T-helper 1 cell treated with Interleukin-12 subunit alpha and Interleukin-12 subunit beta and Interleukin-4 antibody, amounts not matched to agents 30 μg/mL and 1 μg/mL, for 36 hours (primary cell): Measurements from ENCODE around the gene GAP43.

Source experiments
- H3K27ac Mint-ChIP-seq: one replicate; pipeline ENCODE4 v1.8.0; 2021; ENCODE audit warnings: mild to moderate bottlenecking, mixed read lengths
- H3K27me3 Mint-ChIP-seq: one replicate; pipeline ENCODE4 v1.8.0; 2021; ENCODE audit warnings: low read depth, mixed read lengths
- H3K36me3 Mint-ChIP-seq: one replicate; pipeline ENCODE4 v1.8.0; 2021; ENCODE audit warnings: low read depth, mixed read lengths
- H3K4me1 Mint-ChIP-seq: one replicate; pipeline ENCODE4 v1.8.0; 2021; ENCODE audit warnings: low read depth, mixed read lengths
- H3K4me3 Mint-ChIP-seq: one replicate; pipeline ENCODE4 v1.8.0; 2021; ENCODE audit warnings: mild to moderate bottlenecking, moderate library complexity, mixed read lengths
- H3K9me3 Mint-ChIP-seq: one replicate; pipeline ENCODE4 v1.8.0; 2021; ENCODE audit warnings: mixed read lengths

Gene GAP43

DNA sequence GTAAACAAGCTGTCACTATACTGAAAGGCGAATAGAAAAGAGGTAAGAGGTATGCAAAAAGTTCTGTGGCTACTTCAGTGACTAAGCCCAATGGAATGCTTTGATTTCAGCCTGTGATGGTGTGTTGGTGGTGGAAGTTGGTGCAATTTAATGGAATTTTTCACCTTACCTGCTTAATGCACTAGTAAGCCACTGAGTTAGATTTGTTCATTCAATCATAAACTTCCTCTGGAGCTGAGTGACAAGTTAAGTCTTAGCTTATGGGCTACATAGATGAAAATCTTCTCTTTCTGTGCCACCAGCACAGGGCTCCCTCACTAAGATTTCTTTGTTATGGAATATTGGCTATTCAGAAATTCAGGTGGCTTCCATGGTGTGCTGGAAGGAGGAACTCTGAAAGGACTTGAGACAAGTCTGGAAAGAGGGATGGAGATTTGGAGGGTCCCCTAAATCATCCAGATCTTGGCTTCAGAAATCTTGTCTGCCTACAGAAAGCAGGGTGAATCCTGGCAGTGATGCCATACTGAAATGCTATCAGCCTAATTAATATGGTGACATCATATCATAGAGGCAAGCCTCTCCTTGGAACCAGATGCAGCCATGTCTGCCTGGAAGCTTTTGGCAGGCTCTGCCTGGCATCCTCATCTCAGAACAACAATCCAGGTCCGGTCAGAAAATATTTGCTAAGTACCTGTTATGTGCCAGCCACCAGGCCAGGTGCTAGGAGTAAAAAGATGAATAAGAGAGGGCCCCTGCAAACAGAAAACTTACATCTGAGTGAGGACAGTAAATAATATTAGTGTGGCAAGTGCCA lies 8.1 kb upstream of the GAP43 start:
- Mint-ChIP-seq H3K4me3 (no peak overlapping the region), H3K4me1 (no peaks in the 10 kb centered on the region), H3K27me3 (peaks cover 4% of the 10 kb centered on the region), H3K27ac (no peak overlapping the region), H3K9me3 (no peaks in the 10 kb centered on the region), H3K36me3 (no peaks in the 10 kb centered on the region)

- no peaks in the 10 kb centered on the region for H3K27me3 Mint-ChIP-seq
- no peak overlapping the region for H3K4me3 Mint-ChIP-seq
- H3K27ac Mint-ChIP-seq, result no peak overlapping the region
- H3K4me1 Mint-ChIP-seq, result no peaks in the 10 kb centered on the region
- no peaks in the 10 kb centered on the region for H3K36me3 Mint-ChIP-seq
- no peaks in the 10 kb centered on the region for H3K9me3 Mint-ChIP-seq
These were observed 6.8 kb upstream of the GAP43 start for GRCh38 chr3:115616461-115616860.

GRCh38 chr3:115617591-115617990 lies 5.7 kb upstream of the GAP43 start:
- H3K36me3 Mint-ChIP-seq, result no peaks in the 10 kb centered on the region
- H3K4me1 Mint-ChIP-seq, result no peaks in the 10 kb centered on the region
- no peaks in the 10 kb centered on the region for H3K9me3 Mint-ChIP-seq
- H3K4me3 Mint-ChIP-seq, result no peak overlapping the region
- H3K27ac Mint-ChIP-seq, result no peak overlapping the region
- peaks cover 7% of the 10 kb centered on the region for H3K27me3 Mint-ChIP-seq

DNA sequence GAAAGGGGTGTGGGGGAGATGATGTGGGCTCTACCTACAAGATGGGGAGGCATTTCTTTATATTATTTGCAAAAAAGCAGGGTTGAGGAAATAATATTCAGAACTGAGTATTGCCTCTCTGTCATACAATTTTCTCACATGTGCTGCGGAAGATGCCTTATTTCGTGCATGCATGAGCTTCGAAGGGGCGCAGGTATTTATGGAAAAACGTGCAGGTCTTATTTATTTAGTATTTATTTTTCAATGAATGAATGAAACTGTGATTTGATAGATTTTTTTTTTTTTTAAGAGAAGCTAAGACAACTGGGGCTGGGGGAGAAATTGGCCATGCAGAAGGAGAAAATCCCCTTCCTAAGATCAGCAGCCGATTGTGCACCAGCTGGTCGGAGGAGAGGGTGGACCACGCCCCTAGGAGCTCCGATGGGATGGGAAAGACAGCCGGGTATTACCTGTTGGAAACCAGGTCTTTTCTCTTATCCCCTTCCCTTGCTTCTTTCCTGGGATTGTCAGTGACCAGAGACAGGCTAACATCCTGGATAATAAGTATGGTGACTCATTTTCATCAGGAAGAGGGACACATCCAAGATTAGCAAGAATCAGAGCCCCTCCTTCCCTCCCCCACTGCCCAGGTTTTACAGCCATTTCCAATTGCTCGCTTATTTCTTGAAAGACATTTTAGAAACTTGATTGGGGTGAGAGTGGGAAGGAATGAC lies 875 bp downstream of the GAP43 start:
- Mint-ChIP-seq H3K27me3 (peaks cover 41% of the 10 kb centered on the region), H3K4me3 (no peak overlapping the region), H3K9me3 (no peaks in the 10 kb centered on the region), H3K36me3 (no peaks in the 10 kb centered on the region), H3K27ac (no peak overlapping the region), H3K4me1 (peaks cover 4% of the 10 kb centered on the region)

DNA sequence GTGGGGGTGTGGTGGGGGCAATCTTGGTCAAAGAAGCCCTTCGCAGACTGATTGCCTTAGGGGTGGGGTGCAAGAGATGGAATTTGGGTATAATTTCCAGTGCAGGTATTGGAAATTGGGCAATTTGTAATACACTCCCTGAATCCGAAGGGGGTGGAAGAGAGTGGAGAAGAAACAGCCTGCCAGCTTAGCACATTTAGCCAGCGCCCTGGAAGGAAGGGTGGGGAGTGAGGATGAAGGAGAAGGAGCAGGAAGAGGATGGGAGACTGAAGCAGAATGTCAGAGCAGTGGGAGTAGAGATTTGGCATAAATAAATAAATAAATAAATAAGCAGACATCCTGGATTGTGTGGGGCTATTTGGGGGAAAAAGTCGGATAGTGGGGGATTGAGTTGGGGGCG lies 1.6 kb downstream of the GAP43 start:
- no peaks in the 10 kb centered on the region for H3K36me3 Mint-ChIP-seq
- peaks cover 4% of the 10 kb centered on the region for H3K4me1 Mint-ChIP-seq
- H3K9me3 Mint-ChIP-seq, result no peaks in the 10 kb centered on the region
- H3K27ac Mint-ChIP-seq, result no peak overlapping the region
- H3K27me3 Mint-ChIP-seq, result peaks cover 41% of the 10 kb centered on the region
- no peak overlapping the region for H3K4me3 Mint-ChIP-seq

- H3K4me1 Mint-ChIP-seq, result peaks cover 4% of the 10 kb centered on the region
- peaks cover 46% of the 10 kb centered on the region for H3K27me3 Mint-ChIP-seq
- no peaks in the 10 kb centered on the region for H3K36me3 Mint-ChIP-seq
- no peak overlapping the region for H3K4me3 Mint-ChIP-seq
- no peaks in the 10 kb centered on the region for H3K9me3 Mint-ChIP-seq
- H3K27ac Mint-ChIP-seq, result no peak overlapping the region
These were observed 2.7 kb downstream of the GAP43 start for GRCh38 chr3:115626006-115626409.

- no peak overlapping the region for H3K4me3 Mint-ChIP-seq
- no peaks in the 10 kb centered on the region for H3K9me3 Mint-ChIP-seq
- no peak overlapping the region for H3K27ac Mint-ChIP-seq
- peaks cover 50% of the 10 kb centered on the region for H3K27me3 Mint-ChIP-seq
- peaks cover 4% of the 10 kb centered on the region for H3K4me1 Mint-ChIP-seq
- H3K36me3 Mint-ChIP-seq, result no peaks in the 10 kb centered on the region
These were observed 3.4 kb downstream of the GAP43 start for GRCh38 chr3:115626721-115627120.

DNA sequence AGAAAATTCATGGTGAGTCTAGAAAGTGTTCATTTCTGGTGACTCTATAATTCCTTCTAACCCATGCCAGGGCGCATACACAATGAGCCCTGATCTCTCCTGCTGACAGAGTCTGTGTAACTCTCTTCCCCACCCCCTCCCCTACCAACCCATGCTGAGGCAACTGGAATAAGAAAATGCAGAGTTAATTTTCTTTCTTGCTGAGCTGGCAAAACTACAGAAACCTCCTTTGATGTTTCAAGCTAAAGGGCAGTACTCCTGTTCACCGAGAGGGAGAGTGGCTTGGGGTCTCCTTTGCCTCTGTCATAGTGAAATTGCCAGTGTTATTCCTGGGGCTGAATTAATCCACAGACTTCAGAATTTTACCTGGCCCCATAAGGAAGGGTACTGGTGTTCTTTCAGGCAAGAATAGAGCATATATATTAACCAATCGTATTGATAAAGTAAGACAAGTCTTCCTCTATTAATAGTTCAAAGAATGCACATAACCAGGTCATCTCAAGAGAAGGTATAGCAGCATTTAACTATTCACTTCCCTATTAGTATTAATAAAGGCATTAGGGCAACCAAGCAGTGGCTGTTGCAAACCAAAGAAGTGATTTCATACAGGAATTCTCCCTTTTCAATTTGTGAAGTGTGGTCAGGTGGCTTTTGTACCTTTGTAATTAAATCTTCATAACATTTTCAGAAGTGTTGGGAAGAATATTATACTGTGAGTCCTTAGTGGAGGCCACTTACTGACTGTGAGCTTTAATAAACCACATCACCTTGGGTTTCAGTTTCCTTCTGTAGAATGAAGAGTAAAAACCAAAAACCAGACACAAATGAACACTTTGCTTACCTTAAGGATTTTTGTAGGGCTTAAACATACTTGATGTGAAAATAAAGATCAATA lies 4.1 kb downstream of the GAP43 start:
- no peak overlapping the region for H3K27ac Mint-ChIP-seq
- peaks cover 45% of the 10 kb centered on the region for H3K27me3 Mint-ChIP-seq
- H3K9me3 Mint-ChIP-seq, result no peaks in the 10 kb centered on the region
- no peaks in the 10 kb centered on the region for H3K36me3 Mint-ChIP-seq
- H3K4me3 Mint-ChIP-seq, result no peak overlapping the region
- peaks cover 4% of the 10 kb centered on the region for H3K4me1 Mint-ChIP-seq

GRCh38 chr3:115628075-115628412 lies 4.7 kb downstream of the GAP43 start:
- H3K27ac Mint-ChIP-seq, result no peak overlapping the region
- H3K4me1 Mint-ChIP-seq, result peaks cover 4% of the 10 kb centered on the region
- H3K4me3 Mint-ChIP-seq, result no peak overlapping the region
- H3K9me3 Mint-ChIP-seq, result no peaks in the 10 kb centered on the region
- no peaks in the 10 kb centered on the region for H3K36me3 Mint-ChIP-seq
- H3K27me3 Mint-ChIP-seq, result peaks cover 41% of the 10 kb centered on the region

DNA sequence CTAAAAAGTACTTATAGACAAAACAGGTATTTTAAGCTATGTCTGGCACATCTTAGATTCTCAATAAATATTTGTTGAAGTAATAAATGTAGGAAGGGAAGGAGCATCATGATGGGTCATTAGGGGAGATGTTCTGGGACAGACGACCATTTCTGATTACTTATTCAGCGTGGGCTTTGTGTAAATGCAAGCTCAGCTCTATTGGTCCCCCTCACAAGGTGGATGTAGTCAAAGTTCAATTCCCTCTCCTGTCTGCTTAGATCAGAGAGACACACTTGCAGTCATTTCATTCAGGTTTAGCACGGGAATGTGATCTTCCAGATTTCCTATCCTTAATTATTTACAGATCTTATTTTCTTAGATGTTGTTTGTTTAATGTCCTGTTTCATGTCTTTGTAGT lies 7.5 kb downstream of the GAP43 start:
- Mint-ChIP-seq H3K9me3 (no peaks in the 10 kb centered on the region), H3K4me3 (no peak overlapping the region), H3K4me1 (no peaks in the 10 kb centered on the region), H3K27me3 (peaks cover 20% of the 10 kb centered on the region), H3K27ac (no peak overlapping the region), H3K36me3 (no peaks in the 10 kb centered on the region)

DNA sequence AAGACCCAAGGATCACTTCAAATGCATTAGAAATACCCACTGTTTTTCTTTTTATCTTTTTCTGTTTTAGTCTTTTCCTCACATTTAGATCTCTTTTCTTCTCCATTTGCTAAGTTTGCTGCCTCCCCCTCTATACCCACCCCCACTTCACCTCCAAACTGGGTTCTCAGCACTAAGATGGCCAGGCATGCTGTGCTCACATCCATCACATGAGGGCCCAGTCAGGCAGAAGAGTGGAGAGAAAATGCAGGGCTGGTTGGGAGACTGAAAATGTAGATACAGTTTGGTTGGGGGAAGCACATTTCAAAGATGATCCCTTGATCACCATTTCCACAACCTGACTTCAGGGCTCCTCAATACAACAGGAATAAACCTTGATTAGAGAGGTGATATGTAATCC lies 8.7 kb downstream of the GAP43 start:
- Mint-ChIP-seq H3K4me3 (no peak overlapping the region), H3K27me3 (peaks cover 9% of the 10 kb centered on the region), H3K36me3 (no peaks in the 10 kb centered on the region), H3K9me3 (no peaks in the 10 kb centered on the region), H3K27ac (no peak overlapping the region), H3K4me1 (no peaks in the 10 kb centered on the region)

DNA sequence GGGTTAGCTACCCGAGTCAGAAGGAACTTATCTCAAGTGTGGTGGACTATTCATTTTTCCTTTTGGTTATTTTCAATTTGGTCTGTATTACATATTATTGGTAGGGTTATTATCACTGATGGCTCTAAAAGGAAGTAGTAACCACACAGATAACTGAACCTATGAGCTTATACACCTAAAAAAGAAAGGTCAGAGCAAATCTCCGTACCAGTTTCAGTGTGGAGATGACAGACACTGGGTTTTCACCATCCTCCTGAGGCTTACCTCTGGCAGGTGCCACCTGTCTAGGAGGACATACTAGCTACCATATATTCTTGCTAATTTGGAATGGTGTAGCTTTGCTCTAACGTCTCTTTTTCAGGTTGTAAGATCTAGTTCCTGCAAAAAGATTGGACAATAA lies 10.2 kb downstream of the GAP43 start:
- Mint-ChIP-seq H3K4me3 (no peak overlapping the region), H3K36me3 (no peaks in the 10 kb centered on the region), H3K27ac (no peak overlapping the region), H3K9me3 (no peaks in the 10 kb centered on the region), H3K27me3 (peaks cover 9% of the 10 kb centered on the region), H3K4me1 (peaks cover under 1% of the 10 kb centered on the region)

DNA sequence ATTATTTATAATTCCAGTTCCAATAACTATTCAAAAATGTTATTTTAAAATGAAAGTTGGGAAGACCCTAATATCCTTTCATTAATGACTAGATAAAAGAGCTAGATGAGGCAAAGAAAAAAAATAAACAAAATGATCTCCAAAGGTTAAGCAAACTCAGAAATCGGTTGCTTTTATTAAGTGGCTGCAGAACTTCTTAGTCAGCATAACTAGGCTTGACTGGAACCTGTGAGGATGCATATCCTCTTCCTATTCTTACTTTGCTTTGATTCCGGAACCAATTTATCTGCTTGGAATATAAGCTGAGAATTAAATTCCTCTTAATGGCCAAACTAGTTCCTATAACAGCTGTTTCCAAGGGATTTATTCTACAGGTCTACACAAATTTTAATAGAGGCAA lies 10.7 kb downstream of the GAP43 start:
- peaks cover 3% of the 10 kb centered on the region for H3K9me3 Mint-ChIP-seq
- peaks cover 9% of the 10 kb centered on the region for H3K27me3 Mint-ChIP-seq
- H3K36me3 Mint-ChIP-seq, result no peaks in the 10 kb centered on the region
- H3K4me1 Mint-ChIP-seq, result peaks cover 3% of the 10 kb centered on the region
- no peak overlapping the region for H3K4me3 Mint-ChIP-seq
- H3K27ac Mint-ChIP-seq, result no peak overlapping the region

- Mint-ChIP-seq H3K4me3 (no peak overlapping the region), H3K9me3 (peaks cover 3% of the 10 kb centered on the region), H3K27me3 (peaks cover 13% of the 10 kb centered on the region), H3K4me1 (peaks cover 3% of the 10 kb centered on the region), H3K36me3 (no peaks in the 10 kb centered on the region), H3K27ac (no peak overlapping the region)
These were observed 12.1 kb downstream of the GAP43 start for GRCh38 chr3:115635406-115635805.
